HepG2 (cell line): ENCODE results near the gene ABCE1.

Experiments
- BRCA1 ChIP-seq: sonication (generic); formaldehyde crosslinking; IDR thresholded peaks from 2 replicates; pipeline ENCODE4 v1.4.0; 2020; ENCODE audit warnings: missing genetic modification reagents
- CEBPB ChIP-seq: IDR thresholded peaks from 2 replicates; pipeline ENCODE4 v1.6.1; 2011; ENCODE audit warnings: low read depth, low read length, improper control_type of control experiment, borderline replicate concordance
- FOSL1 ChIP-seq: sonication (generic); formaldehyde crosslinking; IDR thresholded peaks from 2 replicates; pipeline ENCODE4 v1.9.0; 2021; ENCODE audit warnings: missing genetic modification reagents, borderline replicate concordance
- KAT7 ChIP-seq: IDR thresholded peaks from 2 replicates; pipeline ENCODE4 v1.6.1; 2018; ENCODE audit warnings: borderline replicate concordance, missing compliant biosample characterization
- MXI1 ChIP-seq: IDR thresholded peaks from 3 replicates; pipeline ENCODE4 v1.6.1; 2012; ENCODE audit warnings: low read depth, low read length, inconsistent platforms, borderline replicate concordance
- SMARCC2 ChIP-seq: fragments of 450-650 bp; IDR thresholded peaks from 2 replicates; pipeline ENCODE4 v1.6.1; 2017; ENCODE audit warnings: antibody characterized with exemption, mild to moderate bottlenecking
- ZBTB20 ChIP-seq: sonication (generic); formaldehyde crosslinking; IDR thresholded peaks from 2 replicates; pipeline ENCODE4 v1.8.1; 2023; ENCODE audit warnings: missing genetic modification reagents, low read depth, mild to moderate bottlenecking, borderline replicate concordance
- TF ChIP-seq, protein P1 (sequence below): IDR thresholded peaks from 2 replicates; pipeline ENCODE4 v1.6.1; 2016
- TF ChIP-seq, protein P2 (sequence below): sonication (generic); formaldehyde crosslinking; IDR thresholded peaks from 2 replicates; pipeline ENCODE4 v1.4.0; 2020; ENCODE audit warnings: mild to moderate bottlenecking, low read depth, missing genetic modification reagents
- TF ChIP-seq, protein P3 (sequence below): sonication (generic); formaldehyde crosslinking; IDR thresholded peaks from 2 replicates; pipeline ENCODE4 v1.5.0; 2020; ENCODE audit warnings: missing genetic modification reagents
- TF ChIP-seq, protein P4 (sequence below): sonication (generic); formaldehyde crosslinking; IDR thresholded peaks from 2 replicates; pipeline ENCODE4 v1.8.1; 2023; ENCODE audit warnings: mild to moderate bottlenecking, missing genetic modification reagents
- TF ChIP-seq, protein P5 (sequence below): sonication (generic); formaldehyde crosslinking; IDR thresholded peaks from 2 replicates; pipeline ENCODE4 v1.4.0; 2020; ENCODE audit warnings: missing genetic modification reagents
- TF ChIP-seq, protein P6 (sequence below): sonication (generic); formaldehyde crosslinking; IDR thresholded peaks from 2 replicates; pipeline ENCODE4 v1.4.0; 2020; ENCODE audit warnings: missing genetic modification reagents

DNA sequence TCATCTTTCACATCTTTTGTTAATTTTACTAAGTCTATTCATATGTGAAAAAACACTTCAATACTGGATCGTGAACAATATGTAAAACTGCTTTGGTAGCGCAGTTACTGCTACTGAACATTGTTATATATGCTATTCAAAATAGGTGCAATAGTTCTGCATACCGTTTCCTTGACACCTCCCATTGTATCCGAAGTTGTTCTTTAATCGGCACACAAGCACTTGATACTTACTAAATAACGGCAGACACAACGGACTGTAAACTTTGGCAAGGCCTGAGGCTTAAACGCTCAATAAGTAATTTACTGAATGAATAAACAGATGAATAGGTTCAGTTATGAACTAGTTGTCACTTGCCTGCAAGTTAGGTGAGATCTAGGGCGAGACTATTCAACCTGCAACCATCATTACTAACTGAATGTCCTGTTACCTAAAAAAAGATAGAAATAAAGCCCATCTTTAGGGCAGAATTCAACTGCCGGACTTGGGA is 735 bp upstream of the ABCE1 start:
- no peak for TF ChIP-seq MXI1
- no peak for TF ChIP-seq SMARCC2
- TF ChIP-seq, protein P1, sequence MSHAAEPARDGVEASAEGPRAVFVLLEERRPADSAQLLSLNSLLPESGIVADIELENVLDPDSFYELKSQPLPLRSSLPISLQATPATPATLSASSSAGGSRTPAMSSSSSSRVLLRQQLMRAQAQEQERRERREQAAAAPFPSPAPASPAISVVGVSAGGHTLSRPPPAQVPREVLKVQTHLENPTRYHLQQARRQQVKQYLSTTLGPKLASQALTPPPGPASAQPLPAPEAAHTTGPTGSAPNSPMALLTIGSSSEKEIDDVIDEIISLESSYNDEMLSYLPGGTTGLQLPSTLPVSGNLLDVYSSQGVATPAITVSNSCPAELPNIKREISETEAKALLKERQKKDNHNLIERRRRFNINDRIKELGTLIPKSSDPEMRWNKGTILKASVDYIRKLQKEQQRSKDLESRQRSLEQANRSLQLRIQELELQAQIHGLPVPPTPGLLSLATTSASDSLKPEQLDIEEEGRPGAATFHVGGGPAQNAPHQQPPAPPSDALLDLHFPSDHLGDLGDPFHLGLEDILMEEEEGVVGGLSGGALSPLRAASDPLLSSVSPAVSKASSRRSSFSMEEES, result no peak
- TF ChIP-seq ZBTB20 (CRISPR knock-in tag), result no peak
- TF ChIP-seq, protein P2, sequence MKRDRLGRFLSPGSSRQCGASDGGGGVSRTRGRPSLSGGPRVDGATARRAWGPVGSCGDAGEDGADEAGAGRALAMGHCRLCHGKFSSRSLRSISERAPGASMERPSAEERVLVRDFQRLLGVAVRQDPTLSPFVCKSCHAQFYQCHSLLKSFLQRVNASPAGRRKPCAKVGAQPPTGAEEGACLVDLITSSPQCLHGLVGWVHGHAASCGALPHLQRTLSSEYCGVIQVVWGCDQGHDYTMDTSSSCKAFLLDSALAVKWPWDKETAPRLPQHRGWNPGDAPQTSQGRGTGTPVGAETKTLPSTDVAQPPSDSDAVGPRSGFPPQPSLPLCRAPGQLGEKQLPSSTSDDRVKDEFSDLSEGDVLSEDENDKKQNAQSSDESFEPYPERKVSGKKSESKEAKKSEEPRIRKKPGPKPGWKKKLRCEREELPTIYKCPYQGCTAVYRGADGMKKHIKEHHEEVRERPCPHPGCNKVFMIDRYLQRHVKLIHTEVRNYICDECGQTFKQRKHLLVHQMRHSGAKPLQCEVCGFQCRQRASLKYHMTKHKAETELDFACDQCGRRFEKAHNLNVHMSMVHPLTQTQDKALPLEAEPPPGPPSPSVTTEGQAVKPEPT (CRISPR knock-in tag), result no peak
- TF ChIP-seq, protein P3, sequence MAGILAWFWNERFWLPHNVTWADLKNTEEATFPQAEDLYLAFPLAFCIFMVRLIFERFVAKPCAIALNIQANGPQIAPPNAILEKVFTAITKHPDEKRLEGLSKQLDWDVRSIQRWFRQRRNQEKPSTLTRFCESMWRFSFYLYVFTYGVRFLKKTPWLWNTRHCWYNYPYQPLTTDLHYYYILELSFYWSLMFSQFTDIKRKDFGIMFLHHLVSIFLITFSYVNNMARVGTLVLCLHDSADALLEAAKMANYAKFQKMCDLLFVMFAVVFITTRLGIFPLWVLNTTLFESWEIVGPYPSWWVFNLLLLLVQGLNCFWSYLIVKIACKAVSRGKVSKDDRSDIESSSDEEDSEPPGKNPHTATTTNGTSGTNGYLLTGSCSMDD (CRISPR knock-in tag), result no peak
- no peak for TF ChIP-seq CEBPB
- no peak for TF ChIP-seq BRCA1 (CRISPR knock-in tag)
- no peak for TF ChIP-seq FOSL1
- TF ChIP-seq, protein P4, sequence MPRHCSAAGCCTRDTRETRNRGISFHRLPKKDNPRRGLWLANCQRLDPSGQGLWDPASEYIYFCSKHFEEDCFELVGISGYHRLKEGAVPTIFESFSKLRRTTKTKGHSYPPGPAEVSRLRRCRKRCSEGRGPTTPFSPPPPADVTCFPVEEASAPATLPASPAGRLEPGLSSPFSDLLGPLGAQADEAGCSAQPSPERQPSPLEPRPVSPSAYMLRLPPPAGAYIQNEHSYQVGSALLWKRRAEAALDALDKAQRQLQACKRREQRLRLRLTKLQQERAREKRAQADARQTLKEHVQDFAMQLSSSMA (CRISPR knock-in tag), result no peak
- TF ChIP-seq, protein P5, sequence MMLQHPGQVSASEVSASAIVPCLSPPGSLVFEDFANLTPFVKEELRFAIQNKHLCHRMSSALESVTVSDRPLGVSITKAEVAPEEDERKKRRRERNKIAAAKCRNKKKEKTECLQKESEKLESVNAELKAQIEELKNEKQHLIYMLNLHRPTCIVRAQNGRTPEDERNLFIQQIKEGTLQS (CRISPR knock-in tag), result no peak
- no peak for TF ChIP-seq KAT7 (CRISPR knock-in tag)
- TF ChIP-seq, protein P6, sequence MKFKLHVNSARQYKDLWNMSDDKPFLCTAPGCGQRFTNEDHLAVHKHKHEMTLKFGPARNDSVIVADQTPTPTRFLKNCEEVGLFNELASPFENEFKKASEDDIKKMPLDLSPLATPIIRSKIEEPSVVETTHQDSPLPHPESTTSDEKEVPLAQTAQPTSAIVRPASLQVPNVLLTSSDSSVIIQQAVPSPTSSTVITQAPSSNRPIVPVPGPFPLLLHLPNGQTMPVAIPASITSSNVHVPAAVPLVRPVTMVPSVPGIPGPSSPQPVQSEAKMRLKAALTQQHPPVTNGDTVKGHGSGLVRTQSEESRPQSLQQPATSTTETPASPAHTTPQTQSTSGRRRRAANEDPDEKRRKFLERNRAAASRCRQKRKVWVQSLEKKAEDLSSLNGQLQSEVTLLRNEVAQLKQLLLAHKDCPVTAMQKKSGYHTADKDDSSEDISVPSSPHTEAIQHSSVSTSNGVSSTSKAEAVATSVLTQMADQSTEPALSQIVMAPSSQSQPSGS (CRISPR knock-in tag), result no peak
